ENCODE data around the gene ENOX1. TPM values are rescaled to one million over a fixed set of nuclear protein-coding genes. Genes with fewer than 3 reads are reported as not detected.

The ENOX1 gene
- total RNA-seq, 1 donor from 2014 or later, result 1.7 TPM

DNA sequence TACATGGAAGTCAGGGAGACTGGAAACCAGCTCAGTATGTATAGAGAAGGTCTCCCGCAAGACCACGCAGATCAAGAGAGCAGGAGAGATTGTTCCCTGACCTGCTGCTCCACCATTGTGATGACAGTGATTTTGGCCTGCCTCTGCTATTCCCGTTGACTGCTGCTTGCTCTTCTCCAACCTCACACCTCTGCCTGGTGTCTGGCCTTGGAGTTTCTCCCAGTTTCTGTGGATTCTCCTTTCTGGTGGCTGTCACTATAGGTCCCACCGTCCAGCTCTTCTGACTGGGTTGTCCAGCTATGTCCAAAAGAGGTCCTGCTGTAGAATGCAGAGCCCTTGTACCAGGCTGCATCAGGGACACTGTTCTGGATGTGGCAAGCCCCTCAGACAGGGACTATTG lies 591.7 kb downstream of the ENOX1 start:
- TF ChIP-seq, protein P1, sequence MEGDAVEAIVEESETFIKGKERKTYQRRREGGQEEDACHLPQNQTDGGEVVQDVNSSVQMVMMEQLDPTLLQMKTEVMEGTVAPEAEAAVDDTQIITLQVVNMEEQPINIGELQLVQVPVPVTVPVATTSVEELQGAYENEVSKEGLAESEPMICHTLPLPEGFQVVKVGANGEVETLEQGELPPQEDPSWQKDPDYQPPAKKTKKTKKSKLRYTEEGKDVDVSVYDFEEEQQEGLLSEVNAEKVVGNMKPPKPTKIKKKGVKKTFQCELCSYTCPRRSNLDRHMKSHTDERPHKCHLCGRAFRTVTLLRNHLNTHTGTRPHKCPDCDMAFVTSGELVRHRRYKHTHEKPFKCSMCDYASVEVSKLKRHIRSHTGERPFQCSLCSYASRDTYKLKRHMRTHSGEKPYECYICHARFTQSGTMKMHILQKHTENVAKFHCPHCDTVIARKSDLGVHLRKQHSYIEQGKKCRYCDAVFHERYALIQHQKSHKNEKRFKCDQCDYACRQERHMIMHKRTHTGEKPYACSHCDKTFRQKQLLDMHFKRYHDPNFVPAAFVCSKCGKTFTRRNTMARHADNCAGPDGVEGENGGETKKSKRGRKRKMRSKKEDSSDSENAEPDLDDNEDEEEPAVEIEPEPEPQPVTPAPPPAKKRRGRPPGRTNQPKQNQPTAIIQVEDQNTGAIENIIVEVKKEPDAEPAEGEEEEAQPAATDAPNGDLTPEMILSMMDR (IDR thresholded peaks at IDR 0.05; ENCODE audit: unreplicated experiment), result no peak
- Mint-ChIP-seq H3K27ac (ENCODE audit: unreplicated experiment) (no peak overlapping the region), H3K36me3 (ENCODE audit: low read depth, unreplicated experiment) (no peaks in the 10 kb centered on the region), H3K27me3 (ENCODE audit: unreplicated experiment) (no peaks in the 10 kb centered on the region), H3K9me3 (ENCODE audit: unreplicated experiment) (no peaks in the 10 kb centered on the region), H3K4me1 (ENCODE audit: unreplicated experiment) (no peaks in the 10 kb centered on the region), H3K4me3 (ENCODE audit: unreplicated experiment) (no peak overlapping the region)
- DNase-seq (ENCODE audit: low spot score), result no peak

DNA sequence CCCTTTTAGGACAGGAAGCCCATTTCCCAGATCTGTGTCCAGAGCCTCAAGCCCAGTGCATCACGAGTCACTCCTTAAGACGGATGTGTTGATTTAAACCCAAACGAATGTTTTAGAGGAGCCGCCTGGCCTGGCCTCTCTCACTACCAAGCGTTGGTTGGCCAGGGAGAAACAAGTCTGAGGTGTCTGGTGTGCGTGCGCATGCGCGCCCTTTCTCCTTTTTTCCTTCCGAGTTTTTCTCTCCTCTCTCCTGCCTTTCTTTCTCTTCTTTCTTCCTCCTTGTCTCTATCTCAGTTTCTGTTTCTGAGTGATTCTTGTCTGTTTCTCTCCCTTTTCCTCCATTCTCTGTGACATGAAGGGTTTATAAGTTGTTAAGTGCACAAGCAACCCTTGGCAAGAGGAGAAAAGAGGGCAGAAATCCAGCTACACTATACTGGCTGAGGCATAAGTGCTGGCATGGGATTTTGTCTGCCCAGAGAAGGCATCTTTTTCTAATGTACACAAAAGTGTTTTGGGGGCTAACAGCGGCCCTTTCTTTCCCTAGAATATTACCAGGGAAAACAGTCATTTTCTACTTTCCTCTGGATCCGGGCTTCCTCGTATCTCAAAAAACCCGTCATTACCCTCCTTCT lies 592.9 kb downstream of the ENOX1 start:
- DNase-seq (ENCODE audit: low spot score), result no peak
- Mint-ChIP-seq H3K27me3 (ENCODE audit: unreplicated experiment) (no peaks in the 10 kb centered on the region), H3K27ac (ENCODE audit: unreplicated experiment) (no peak overlapping the region), H3K4me1 (ENCODE audit: unreplicated experiment) (no peaks in the 10 kb centered on the region), H3K36me3 (ENCODE audit: low read depth, unreplicated experiment) (no peaks in the 10 kb centered on the region), H3K4me3 (ENCODE audit: unreplicated experiment) (no peak overlapping the region), H3K9me3 (ENCODE audit: unreplicated experiment) (no peaks in the 10 kb centered on the region)
- TF ChIP-seq, protein P1 (IDR thresholded peaks at IDR 0.05; ENCODE audit: unreplicated experiment), result no peak

DNA sequence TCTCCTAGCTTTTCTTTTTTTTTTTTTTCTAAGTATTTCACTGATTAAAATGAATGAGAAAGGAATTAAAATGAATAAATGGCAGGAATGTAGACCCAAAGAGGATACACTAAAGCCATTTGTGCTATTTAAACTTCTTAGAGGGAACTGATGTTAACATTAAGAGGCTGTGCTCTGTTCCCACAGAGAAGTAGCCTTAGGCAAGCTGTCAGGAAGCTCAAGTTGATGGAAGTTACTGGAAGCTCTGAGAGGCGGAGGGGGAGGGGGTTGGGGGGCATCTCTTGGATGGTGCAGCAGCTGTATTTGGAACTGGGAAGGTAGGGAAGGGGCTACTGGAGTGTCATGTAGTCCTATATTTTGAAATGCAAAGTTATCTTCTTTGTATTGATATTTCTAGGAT lies 595.2 kb downstream of the ENOX1 start:
- no peak overlapping the region for H3K27ac Mint-ChIP-seq (ENCODE audit: unreplicated experiment)

DNA sequence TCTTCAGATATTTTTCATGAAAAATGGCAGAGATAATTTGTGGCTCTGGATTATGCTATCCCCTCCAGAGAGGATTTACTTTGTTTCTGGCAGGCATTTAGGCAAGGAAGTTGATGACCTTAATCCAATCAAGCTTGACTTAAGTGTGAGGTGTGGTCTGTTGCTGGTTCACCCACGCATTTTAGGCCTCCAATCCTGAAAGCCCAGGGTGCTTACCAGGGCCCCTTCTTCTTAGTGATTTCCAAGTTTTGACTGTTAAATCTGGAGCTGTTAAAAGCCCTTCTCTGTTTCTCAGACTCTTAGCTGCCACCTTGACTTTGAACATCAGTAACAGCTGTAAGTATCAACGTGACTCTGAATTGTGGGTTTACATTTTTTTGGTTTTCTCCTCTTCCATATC lies 601.5 kb downstream of the ENOX1 start:
- no peak for DNase-seq (ENCODE audit: low spot score)
- Mint-ChIP-seq H3K27me3 (ENCODE audit: unreplicated experiment) (no peaks in the 10 kb centered on the region), H3K27ac (ENCODE audit: unreplicated experiment) (no peak overlapping the region), H3K9me3 (ENCODE audit: unreplicated experiment) (no peaks in the 10 kb centered on the region), H3K4me1 (ENCODE audit: unreplicated experiment) (no peaks in the 10 kb centered on the region), H3K4me3 (ENCODE audit: unreplicated experiment) (no peak overlapping the region), H3K36me3 (ENCODE audit: low read depth, unreplicated experiment) (no peaks in the 10 kb centered on the region)
- TF ChIP-seq, protein P1 (IDR thresholded peaks at IDR 0.05; ENCODE audit: unreplicated experiment), result no peak

More for the DNA sequence above, 595.2 kb downstream of the ENOX1 start:
- Mint-ChIP-seq H3K36me3 (ENCODE audit: low read depth, unreplicated experiment) (no peaks in the 10 kb centered on the region), H3K9me3 (ENCODE audit: unreplicated experiment) (no peaks in the 10 kb centered on the region), H3K27me3 (ENCODE audit: unreplicated experiment) (no peaks in the 10 kb centered on the region), H3K4me1 (ENCODE audit: unreplicated experiment) (no peaks in the 10 kb centered on the region), H3K4me3 (ENCODE audit: unreplicated experiment) (no peak overlapping the region)
- TF ChIP-seq, protein P1 (IDR thresholded peaks at IDR 0.05; ENCODE audit: unreplicated experiment), result no peak
- DNase-seq (ENCODE audit: low spot score), result no peak

DNA sequence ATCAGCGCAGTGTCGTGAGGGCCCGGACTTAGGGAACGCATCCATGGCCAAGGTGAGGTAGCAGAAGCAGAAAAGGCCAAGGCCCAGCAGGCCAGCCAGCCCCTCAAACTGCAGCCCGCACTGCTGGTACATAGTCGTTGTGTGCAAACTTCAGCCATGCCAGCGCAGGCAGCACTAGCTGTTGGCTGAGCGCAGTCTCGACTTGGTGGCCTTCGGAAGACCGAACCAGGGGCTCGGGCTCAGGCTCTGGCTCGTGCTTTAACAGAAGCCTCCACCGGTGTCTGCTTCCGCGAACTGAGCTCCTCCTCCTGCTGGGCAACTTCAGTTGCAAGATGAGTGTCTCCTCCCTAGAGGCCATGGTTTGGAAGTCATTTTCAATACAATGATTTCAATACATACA lies 605.9 kb downstream of the ENOX1 start:
- TF ChIP-seq, protein P1 (IDR thresholded peaks at IDR 0.05; ENCODE audit: unreplicated experiment), result no peak
- H3K4me3 Mint-ChIP-seq (ENCODE audit: unreplicated experiment), result no peak overlapping the region
- H3K27ac Mint-ChIP-seq (ENCODE audit: unreplicated experiment), result no peak overlapping the region
- H3K36me3 Mint-ChIP-seq (ENCODE audit: low read depth, unreplicated experiment), result no peaks in the 10 kb centered on the region
- no peak for DNase-seq (ENCODE audit: low spot score)
- no peaks in the 10 kb centered on the region for H3K9me3 Mint-ChIP-seq (ENCODE audit: unreplicated experiment)
- peaks cover 2% of the 10 kb centered on the region for H3K27me3 Mint-ChIP-seq (ENCODE audit: unreplicated experiment)
- peaks cover 9% of the 10 kb centered on the region for H3K4me1 Mint-ChIP-seq (ENCODE audit: unreplicated experiment)
